ENCODE measurements around the gene DEFB121. TPM values are rescaled to one million over a fixed set of nuclear protein-coding genes. Genes with fewer than 3 reads are reported as not detected.

DEFB121 gene
- total and polyA plus RNA-seq, 9 of the 15 experiments (the other 6 are each of a cell fraction or from before 2014, with no cell fraction given): not detected

DNA sequence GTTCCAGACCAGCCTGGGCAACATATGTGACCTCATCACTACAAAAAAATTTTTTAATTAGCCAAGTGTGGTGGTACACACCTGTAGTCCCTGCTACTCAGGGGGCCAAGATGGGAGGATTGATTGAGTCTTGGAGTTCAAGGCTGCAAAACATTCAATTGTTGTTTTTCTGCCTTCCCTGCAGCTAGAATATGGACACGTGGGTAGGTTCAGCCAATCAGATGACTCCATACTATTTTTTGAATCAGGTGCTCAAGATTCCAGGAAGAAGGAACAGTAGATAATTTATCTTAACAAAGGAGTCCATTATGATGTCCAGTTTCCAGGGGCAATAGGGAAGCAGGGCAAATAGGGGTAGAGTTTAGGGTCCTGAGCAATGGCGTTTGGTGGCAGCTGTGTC lies 13.2 kb downstream of the DEFB121 start:
- H3K79me2 ChIP-seq (ENCODE audit: control insufficient read depth, insufficient read depth, low read length): no peaks in the 10 kb centered on the region
- 0 out of 2 replicates have a peak, but pooled peaks have one; percentile 33 for TF ChIP-seq USF1 (CRISPR knock-in tag; IDR thresholded peaks at IDR 0.05)
- TF ChIP-seq ZBTB1 (CRISPR knock-in tag; IDR thresholded peaks at IDR 0.05; ENCODE audit: borderline replicate concordance, low read depth): no peak
- peak; percentile 12 for TF ChIP-seq RBM25 (IDR thresholded peaks at IDR 0.05; ENCODE audit: low read depth, low read length, severe bottlenecking)
- TF ChIP-seq TAF7 (tag; IDR thresholded peaks at IDR 0.05): no peak
- no peak for TF ChIP-seq EHMT2 (IDR thresholded peaks at IDR 0.05)
- TF ChIP-seq ETV1 (tag; conservative IDR thresholded peaks at IDR 0.05; ENCODE audit: low read depth): no peak
- peak; percentile 55 for TF ChIP-seq RAD51 (IDR thresholded peaks at IDR 0.05; ENCODE audit: borderline replicate concordance, low read depth)
- TF ChIP-seq, protein P1, sequence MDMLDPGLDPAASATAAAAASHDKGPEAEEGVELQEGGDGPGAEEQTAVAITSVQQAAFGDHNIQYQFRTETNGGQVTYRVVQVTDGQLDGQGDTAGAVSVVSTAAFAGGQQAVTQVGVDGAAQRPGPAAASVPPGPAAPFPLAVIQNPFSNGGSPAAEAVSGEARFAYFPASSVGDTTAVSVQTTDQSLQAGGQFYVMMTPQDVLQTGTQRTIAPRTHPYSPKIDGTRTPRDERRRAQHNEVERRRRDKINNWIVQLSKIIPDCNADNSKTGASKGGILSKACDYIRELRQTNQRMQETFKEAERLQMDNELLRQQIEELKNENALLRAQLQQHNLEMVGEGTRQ (CRISPR knock-in tag; IDR thresholded peaks at IDR 0.05): peak; percentile 77
- in situ Hi-C loops (cut with MboI): no loop called here

More for the DNA sequence above, 13.2 kb downstream of the DEFB121 start:
- DNase-seq (ENCODE audit: extremely low read depth in 1 of 4, low spot score in 3 of 4) (peak in 2 of 4 experiments; percentile 15 to 17), ATAC-seq (no peak), FAIRE-seq (no peak)
- Histone ChIP-seq H4K20me1 (replicated peaks; ENCODE audit: control insufficient read depth, insufficient read depth, low read length) (no peaks in the 10 kb centered on the region), H3K9me1 (ENCODE audit: control insufficient read depth, insufficient read depth, low read length) (no peaks in the 10 kb centered on the region), H3K4me2 (ENCODE audit: insufficient read depth, low read length) (no peak overlapping the region), H3K36me3 (ENCODE audit: control insufficient read depth, insufficient read depth, low read length) (no peaks in the 10 kb centered on the region), H3K9ac (ENCODE audit: insufficient read depth in 1 of 2, low read depth in 2 of 2, low read length in 2 of 2) (no peak overlapping the region), H3K4me1 (replicated peaks in 1 of 2; ENCODE audit: control insufficient read depth in 2 of 2, insufficient read depth in 2 of 2, low read length in 2 of 2) (no peaks in the 10 kb centered on the region), H3K27ac (ENCODE audit: extremely low read depth, low read depth, low read length) (no peak overlapping the region), H2AFZ (ENCODE audit: low read depth, low read length) (no peak overlapping the region), H3K4me3 (no peak overlapping the region), H3K9me3 (replicated peaks; ENCODE audit: control insufficient read depth, insufficient read depth, low read depth, low read length) (no peaks in the 10 kb centered on the region), H3K27me3 (ENCODE audit: control insufficient read depth in 2 of 2, insufficient read depth in 2 of 2, low read length in 2 of 2) (no peaks in the 10 kb centered on the region; a peak in 1 of 5 replicates)
- no TSS peak for BruUV-seq (replicated peaks)
- POLR2A ChIA-PET: interaction anchor here (0.6 to 1.0 kb wide), 2 partner anchors 20 to 68 kb away, joined by 3 read pairs; no protein-coding TSS in a partner anchor
- CTCF ChIA-PET (ENCODE audit: low intra/inter-chr PET ratio): no interaction called here
- 0% methylated on average over 2 of the region's 2 CpGs for WGBS (ENCODE audit: insufficient coverage, low coverage, missing lambda C conversion rate)
- intact Hi-C loops (cut with micrococcal nuclease): no loop called here
